Measurements from ENCODE around the gene PCOLCE2. TPM values are rescaled to one million over a fixed set of nuclear protein-coding genes. Genes with fewer than 3 reads are reported as not detected.

PCOLCE2 gene
- total and polyA plus RNA-seq, 4 donors, result 9.1 to 17.2 (median 13.3) TPM

DNA sequence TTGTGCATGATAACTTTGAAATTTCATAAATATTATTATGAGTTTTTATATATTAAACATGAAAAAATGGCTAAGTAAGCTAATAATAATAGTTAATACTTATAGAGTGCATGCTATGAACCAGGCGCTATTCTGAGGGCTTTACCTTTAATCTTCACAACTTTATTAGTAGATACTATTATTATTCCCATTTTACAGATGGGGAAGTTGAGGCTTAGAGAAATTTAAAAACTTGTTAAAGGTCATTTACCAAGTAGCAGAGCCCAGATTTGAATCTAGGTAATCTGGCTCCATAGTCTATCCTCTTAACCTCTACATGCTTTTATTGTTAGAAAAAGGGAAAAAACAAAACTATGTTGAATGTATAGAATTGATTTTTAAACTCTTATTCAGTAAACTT is 104.7 kb downstream of the PCOLCE2 start:
- WGBS, result 40% methylated on average over 1 of the region's 1 CpG
- H3K4me3 ChIP-seq (ENCODE audit: low read depth in 1 of 3, low read length in 3 of 3), result no peak overlapping the region
- TF ChIP-seq, protein P1, sequence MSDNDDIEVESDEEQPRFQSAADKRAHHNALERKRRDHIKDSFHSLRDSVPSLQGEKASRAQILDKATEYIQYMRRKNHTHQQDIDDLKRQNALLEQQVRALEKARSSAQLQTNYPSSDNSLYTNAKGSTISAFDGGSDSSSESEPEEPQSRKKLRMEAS (IDR thresholded peaks at IDR 0.05), result no peak
- TF ChIP-seq EGR1 (IDR thresholded peaks at IDR 0.05; ENCODE audit: low read depth in 2 of 2) (no peak), GABPA (IDR thresholded peaks at IDR 0.05 in 1 of 2, conservative IDR thresholded peaks at IDR 0.05 in 1 of 2) (no peak), HNF4G (IDR thresholded peaks at IDR 0.05) (no peak), YY1 (IDR thresholded peaks at IDR 0.05) (no peak), RAD21 (IDR thresholded peaks at IDR 0.05) (no peak), HNF4A (conservative IDR thresholded peaks at IDR 0.05) (no peak), TAF1 (conservative IDR thresholded peaks at IDR 0.05) (no peak)
- TF ChIP-seq, protein P2, sequence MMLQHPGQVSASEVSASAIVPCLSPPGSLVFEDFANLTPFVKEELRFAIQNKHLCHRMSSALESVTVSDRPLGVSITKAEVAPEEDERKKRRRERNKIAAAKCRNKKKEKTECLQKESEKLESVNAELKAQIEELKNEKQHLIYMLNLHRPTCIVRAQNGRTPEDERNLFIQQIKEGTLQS (IDR thresholded peaks at IDR 0.05), result no peak
- TF ChIP-seq, protein P3, sequence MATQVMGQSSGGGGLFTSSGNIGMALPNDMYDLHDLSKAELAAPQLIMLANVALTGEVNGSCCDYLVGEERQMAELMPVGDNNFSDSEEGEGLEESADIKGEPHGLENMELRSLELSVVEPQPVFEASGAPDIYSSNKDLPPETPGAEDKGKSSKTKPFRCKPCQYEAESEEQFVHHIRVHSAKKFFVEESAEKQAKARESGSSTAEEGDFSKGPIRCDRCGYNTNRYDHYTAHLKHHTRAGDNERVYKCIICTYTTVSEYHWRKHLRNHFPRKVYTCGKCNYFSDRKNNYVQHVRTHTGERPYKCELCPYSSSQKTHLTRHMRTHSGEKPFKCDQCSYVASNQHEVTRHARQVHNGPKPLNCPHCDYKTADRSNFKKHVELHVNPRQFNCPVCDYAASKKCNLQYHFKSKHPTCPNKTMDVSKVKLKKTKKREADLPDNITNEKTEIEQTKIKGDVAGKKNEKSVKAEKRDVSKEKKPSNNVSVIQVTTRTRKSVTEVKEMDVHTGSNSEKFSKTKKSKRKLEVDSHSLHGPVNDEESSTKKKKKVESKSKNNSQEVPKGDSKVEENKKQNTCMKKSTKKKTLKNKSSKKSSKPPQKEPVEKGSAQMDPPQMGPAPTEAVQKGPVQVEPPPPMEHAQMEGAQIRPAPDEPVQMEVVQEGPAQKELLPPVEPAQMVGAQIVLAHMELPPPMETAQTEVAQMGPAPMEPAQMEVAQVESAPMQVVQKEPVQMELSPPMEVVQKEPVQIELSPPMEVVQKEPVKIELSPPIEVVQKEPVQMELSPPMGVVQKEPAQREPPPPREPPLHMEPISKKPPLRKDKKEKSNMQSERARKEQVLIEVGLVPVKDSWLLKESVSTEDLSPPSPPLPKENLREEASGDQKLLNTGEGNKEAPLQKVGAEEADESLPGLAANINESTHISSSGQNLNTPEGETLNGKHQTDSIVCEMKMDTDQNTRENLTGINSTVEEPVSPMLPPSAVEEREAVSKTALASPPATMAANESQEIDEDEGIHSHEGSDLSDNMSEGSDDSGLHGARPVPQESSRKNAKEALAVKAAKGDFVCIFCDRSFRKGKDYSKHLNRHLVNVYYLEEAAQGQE (IDR thresholded peaks at IDR 0.05), result no peak
- TF ChIP-seq, protein P4, sequence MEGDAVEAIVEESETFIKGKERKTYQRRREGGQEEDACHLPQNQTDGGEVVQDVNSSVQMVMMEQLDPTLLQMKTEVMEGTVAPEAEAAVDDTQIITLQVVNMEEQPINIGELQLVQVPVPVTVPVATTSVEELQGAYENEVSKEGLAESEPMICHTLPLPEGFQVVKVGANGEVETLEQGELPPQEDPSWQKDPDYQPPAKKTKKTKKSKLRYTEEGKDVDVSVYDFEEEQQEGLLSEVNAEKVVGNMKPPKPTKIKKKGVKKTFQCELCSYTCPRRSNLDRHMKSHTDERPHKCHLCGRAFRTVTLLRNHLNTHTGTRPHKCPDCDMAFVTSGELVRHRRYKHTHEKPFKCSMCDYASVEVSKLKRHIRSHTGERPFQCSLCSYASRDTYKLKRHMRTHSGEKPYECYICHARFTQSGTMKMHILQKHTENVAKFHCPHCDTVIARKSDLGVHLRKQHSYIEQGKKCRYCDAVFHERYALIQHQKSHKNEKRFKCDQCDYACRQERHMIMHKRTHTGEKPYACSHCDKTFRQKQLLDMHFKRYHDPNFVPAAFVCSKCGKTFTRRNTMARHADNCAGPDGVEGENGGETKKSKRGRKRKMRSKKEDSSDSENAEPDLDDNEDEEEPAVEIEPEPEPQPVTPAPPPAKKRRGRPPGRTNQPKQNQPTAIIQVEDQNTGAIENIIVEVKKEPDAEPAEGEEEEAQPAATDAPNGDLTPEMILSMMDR (IDR thresholded peaks at IDR 0.05; ENCODE audit: low read depth, low read length, missing input control), result no peak
- H3K4me1 ChIP-seq (ENCODE audit: control insufficient read depth in 4 of 4, insufficient read depth in 4 of 4, low read length in 3 of 4), result no peaks in the 10 kb centered on the region
- DNase-seq (ENCODE audit: low spot score), result no peak
- H3K36me3 ChIP-seq (ENCODE audit: control insufficient read depth in 4 of 4, insufficient read depth in 3 of 4, low read depth in 1 of 4, low read length in 3 of 4), result no peaks in the 10 kb centered on the region
- no peak overlapping the region for H3K9ac ChIP-seq (ENCODE audit: low read depth in 1 of 2, low read length in 2 of 2)
- no peak overlapping the region for H3K27ac ChIP-seq (ENCODE audit: low read depth in 1 of 2, low read length in 2 of 2)
- H3K27me3 ChIP-seq (ENCODE audit: control insufficient read depth in 4 of 4, insufficient read depth in 4 of 4, low read length in 3 of 4), result no peaks in the 10 kb centered on the region
- no peaks in the 10 kb centered on the region for H3K9me3 ChIP-seq (ENCODE audit: control insufficient read depth in 4 of 4, low read length in 3 of 4)

DNA sequence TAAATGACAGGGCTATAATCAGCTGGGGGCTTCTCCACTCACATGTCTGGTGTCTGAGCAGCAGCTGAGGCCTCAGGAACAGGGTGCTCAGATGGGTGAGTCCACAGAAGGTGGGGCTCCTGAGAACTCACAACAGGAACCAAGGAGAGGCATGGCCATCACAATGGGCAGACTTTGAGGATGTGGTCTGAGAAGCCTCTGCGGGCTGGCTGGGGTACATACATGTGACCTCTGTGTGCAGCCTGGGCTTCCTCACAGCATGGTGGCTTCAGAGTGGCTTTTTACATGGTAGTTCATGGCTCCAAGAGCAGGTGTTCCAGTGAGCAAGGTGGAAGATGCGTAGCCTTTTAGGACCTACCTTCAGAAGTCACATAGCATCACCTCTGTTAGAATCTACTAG is 106.3 kb downstream of the PCOLCE2 start:
- 97% methylated on average over 2 of the region's 2 CpGs for WGBS
- DNase-seq (ENCODE audit: low spot score), result no peak
- Histone ChIP-seq H3K27ac (ENCODE audit: low read depth in 1 of 2, low read length in 2 of 2) (no peak overlapping the region), H3K9me3 (ENCODE audit: control insufficient read depth in 4 of 4, low read length in 3 of 4) (no peaks in the 10 kb centered on the region), H3K4me1 (ENCODE audit: control insufficient read depth in 4 of 4, insufficient read depth in 4 of 4, low read length in 3 of 4) (no peaks in the 10 kb centered on the region), H3K36me3 (ENCODE audit: control insufficient read depth in 4 of 4, insufficient read depth in 3 of 4, low read depth in 1 of 4, low read length in 3 of 4) (no peaks in the 10 kb centered on the region), H3K4me3 (ENCODE audit: low read depth in 1 of 3, low read length in 3 of 3) (no peak overlapping the region), H3K9ac (ENCODE audit: low read depth in 1 of 2, low read length in 2 of 2) (no peak overlapping the region), H3K27me3 (ENCODE audit: control insufficient read depth in 4 of 4, insufficient read depth in 4 of 4, low read length in 3 of 4) (no peaks in the 10 kb centered on the region)
- TF ChIP-seq RXRA (IDR thresholded peaks at IDR 0.05), result no peak
- TF ChIP-seq FOXA2 (IDR thresholded peaks at IDR 0.05), result no peak
- no peak for TF ChIP-seq FOXA1 (IDR thresholded peaks at IDR 0.05)
- TF ChIP-seq, protein P2 (IDR thresholded peaks at IDR 0.05), result no peak
- no peak for TF ChIP-seq NR2F2 (IDR thresholded peaks at IDR 0.05)
- TF ChIP-seq YY1 (IDR thresholded peaks at IDR 0.05), result no peak
- no peak for TF ChIP-seq HNF4A (conservative IDR thresholded peaks at IDR 0.05)
- TF ChIP-seq, protein P3 (IDR thresholded peaks at IDR 0.05), result no peak
- TF ChIP-seq SP1 (IDR thresholded peaks at IDR 0.05), result no peak
- TF ChIP-seq, protein P1 (IDR thresholded peaks at IDR 0.05), result no peak
- TF ChIP-seq, protein P4 (IDR thresholded peaks at IDR 0.05; ENCODE audit: low read depth, low read length, missing input control), result no peak
- TF ChIP-seq, protein P5, sequence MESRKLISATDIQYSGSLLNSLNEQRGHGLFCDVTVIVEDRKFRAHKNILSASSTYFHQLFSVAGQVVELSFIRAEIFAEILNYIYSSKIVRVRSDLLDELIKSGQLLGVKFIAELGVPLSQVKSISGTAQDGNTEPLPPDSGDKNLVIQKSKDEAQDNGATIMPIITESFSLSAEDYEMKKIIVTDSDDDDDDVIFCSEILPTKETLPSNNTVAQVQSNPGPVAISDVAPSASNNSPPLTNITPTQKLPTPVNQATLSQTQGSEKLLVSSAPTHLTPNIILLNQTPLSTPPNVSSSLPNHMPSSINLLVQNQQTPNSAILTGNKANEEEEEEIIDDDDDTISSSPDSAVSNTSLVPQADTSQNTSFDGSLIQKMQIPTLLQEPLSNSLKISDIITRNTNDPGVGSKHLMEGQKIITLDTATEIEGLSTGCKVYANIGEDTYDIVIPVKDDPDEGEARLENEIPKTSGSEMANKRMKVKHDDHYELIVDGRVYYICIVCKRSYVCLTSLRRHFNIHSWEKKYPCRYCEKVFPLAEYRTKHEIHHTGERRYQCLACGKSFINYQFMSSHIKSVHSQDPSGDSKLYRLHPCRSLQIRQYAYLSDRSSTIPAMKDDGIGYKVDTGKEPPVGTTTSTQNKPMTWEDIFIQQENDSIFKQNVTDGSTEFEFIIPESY (IDR thresholded peaks at IDR 0.05), result no peak
- no peak for TF ChIP-seq JUND (IDR thresholded peaks at IDR 0.05)
